Hepatocyte (in vitro differentiated cells): Measurements from ENCODE around the gene CNPPD1. TPM values are rescaled to one million over a fixed set of nuclear protein-coding genes. Genes with fewer than 3 reads are reported as not detected.

ENCODE experiments used
- DNase-seq: peaks from one replicate; pipeline ENCODE4 v3.0.0-alpha.2; 2016; ENCODE audit warnings: low spot score
- H2AFZ ChIP-seq: fragments of 200-600 bp; sonication (generic); 2 replicates; pipeline ENCODE4 v1.6.0; 2016; ENCODE audit warnings: antibody characterized with exemption, mild to moderate bottlenecking
- H3K27ac ChIP-seq: fragments of 200-600 bp; sonication (generic); 2 replicates; pipeline ENCODE4 v1.5.1; 2016; ENCODE audit warnings: mild to moderate bottlenecking
- H3K27me3 ChIP-seq: fragments of 200-600 bp; sonication (generic); 2 replicates; pipeline ENCODE4 v1.6.1; 2016
- H3K36me3 ChIP-seq: fragments of 200-600 bp; sonication (generic); replicated peaks from 2 replicates; pipeline ENCODE4 v1.5.1; 2016; ENCODE audit warnings: low read depth; ENCODE audit not compliant: insufficient read depth
- H3K4me1 ChIP-seq: fragments of 200-600 bp; sonication (generic); 2 replicates; pipeline ENCODE4 v1.5.1; 2016; ENCODE audit warnings: mild to moderate bottlenecking, moderate library complexity; ENCODE audit not compliant: insufficient read depth
- H3K4me2 ChIP-seq: fragments of 200-600 bp; sonication (generic); 2 replicates; pipeline ENCODE4 v1.6.0; 2016
- H3K4me3 ChIP-seq: fragments of 200-600 bp; sonication (generic); 2 replicates; pipeline ENCODE4 v1.5.1; 2016; ENCODE audit warnings: mild to moderate bottlenecking
- H3K79me2 ChIP-seq: fragments of 200-600 bp; sonication (generic); 2 replicates; pipeline ENCODE4 v1.6.0; 2017; ENCODE audit warnings: mild to moderate bottlenecking
- H3K9me2 ChIP-seq: fragments of 200-600 bp; sonication (generic); replicated peaks from 2 replicates; pipeline ENCODE4 v1.6.0; 2017; ENCODE audit warnings: mild to moderate bottlenecking; ENCODE audit not compliant: insufficient read depth
- H3K9me3 ChIP-seq: fragments of 200-600 bp; sonication (generic); 2 replicates; pipeline ENCODE4 v1.5.1; 2016; ENCODE audit warnings: low read depth, mild to moderate bottlenecking
- H4K20me1 ChIP-seq: fragments of 200-600 bp; sonication (generic); 2 replicates; pipeline ENCODE4 v1.6.0; 2016; ENCODE audit warnings: mild to moderate bottlenecking; ENCODE audit not compliant: insufficient read depth, poor library complexity, severe bottlenecking
- EZH2 ChIP-seq: fragments of 200-600 bp; sonication (generic); IDR thresholded peaks from 2 replicates; pipeline ENCODE4 v1.6.1; 2016; ENCODE audit warnings: antibody characterized with exemption, mild to moderate bottlenecking, borderline replicate concordance
- EZH2phosphoT487 ChIP-seq: fragments of 200-600 bp; sonication (generic); IDR thresholded peaks from one replicate; pipeline ENCODE4 v1.6.1; 2018; ENCODE audit warnings: antibody characterized with exemption, mild to moderate bottlenecking, low read depth, moderate library complexity; ENCODE audit not compliant: unreplicated experiment, severe bottlenecking
- WGBS: methylation state at CpG from one replicate; pipeline ENCODE4 v1.1.6; 2016; ENCODE audit warnings: low lambda C conversion rate; ENCODE audit errors: missing lambda C conversion rate; 5-methylcytosine and 5-hydroxymethylcytosine counted together
- polyA plus RNA-seq: library from polyadenylated mRNA; unstranded; fragments of >200 nt; fragmentation: Nextera tagmentation; extraction: Ambion mirVana; gene quantifications from 2 replicates; pipeline ENCODE4 v1.2.1, GENCODE V29; 2016
- total RNA-seq: library from RNA; depleted of rRNA; stranded (reverse); fragments of >200 nt; gene quantifications from 2 replicates; pipeline ENCODE4 v1.2.3, GENCODE V29; 2014
- TF ChIP-seq, protein P1 (sequence below): fragments of 200-600 bp; sonication (generic); IDR thresholded peaks from 2 replicates; pipeline ENCODE4 v1.5.1; 2016; ENCODE audit warnings: antibody characterized with exemption, mild to moderate bottlenecking; ENCODE audit not compliant: poor library complexity

Gene CNPPD1
- total and polyA plus RNA-seq, 2 experiments from 2014 or later, result 34.0 to 49.4 TPM

DNA sequence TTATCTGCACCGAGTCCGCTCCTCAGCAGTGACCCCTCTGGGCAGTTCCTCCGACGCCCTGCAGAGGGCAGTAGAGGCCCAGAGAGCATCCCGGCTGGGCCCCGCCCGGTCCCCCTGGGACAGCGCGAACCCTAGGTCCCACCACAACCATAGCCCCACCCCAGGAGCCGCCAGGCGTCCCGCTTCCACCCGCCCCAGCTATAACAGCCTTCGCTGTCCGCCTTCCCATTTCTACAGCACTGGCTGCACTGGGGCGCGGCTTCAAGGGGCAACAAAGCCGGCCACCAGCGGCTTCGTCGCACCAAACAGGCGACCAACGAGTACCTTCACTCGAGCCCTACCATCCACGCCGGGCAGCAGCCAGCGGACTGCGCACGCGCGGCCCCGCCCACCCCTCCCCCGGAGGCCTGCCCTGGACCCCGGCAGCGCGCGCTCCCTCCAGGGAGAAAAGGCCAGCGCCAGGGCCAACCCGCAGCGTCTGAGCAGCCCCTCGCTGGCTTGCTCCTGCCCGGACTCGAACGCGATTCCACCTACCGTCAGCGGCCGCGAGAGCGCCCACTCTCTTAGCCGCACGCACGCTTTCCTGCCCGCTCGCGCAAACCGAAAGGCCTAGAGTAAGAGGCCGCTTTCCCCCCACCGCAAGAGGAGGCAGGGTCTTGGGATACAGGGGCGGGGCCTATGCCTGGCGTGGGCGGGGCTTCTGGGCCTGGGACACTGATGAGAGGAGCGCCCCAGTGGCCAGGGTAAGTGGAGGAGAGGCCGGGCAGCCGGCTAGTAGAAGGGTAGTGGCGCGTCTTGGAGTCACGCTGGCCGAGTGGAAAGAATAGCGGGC is 16.3 kb downstream of the CNPPD1 start, which contains the start of gene NHEJ1:
Gene NHEJ1, minus strand, starts transcription at position 630 of the 832 bp plus-strand sequence. CDS start 2,453 bp downstream, outside the sequence.
- Histone ChIP-seq H3K27ac (peak within 1 kb of the TSS; percentile 94), H4K20me1 (no peaks in the 10 kb centered on the region), H3K4me3 (peak within 1 kb of the TSS; percentile 62), H3K4me2 (peak within 1 kb of the TSS; percentile 78), H3K9me2 (no peaks in the 10 kb centered on the region), H3K4me1 (peaks cover 3% of the 10 kb centered on the region), H3K27me3 (no peaks in the 10 kb centered on the region), H3K9me3 (no peaks in the 10 kb centered on the region), H3K36me3 (no peaks in the 10 kb centered on the region), H2AFZ (peak within 1 kb of the TSS; percentile 56), H3K79me2 (peaks cover 10% of the 10 kb centered on the region)
- peak; percentile 96 for DNase-seq
- TF ChIP-seq EZH2, result no peak
- TF ChIP-seq, protein P1, sequence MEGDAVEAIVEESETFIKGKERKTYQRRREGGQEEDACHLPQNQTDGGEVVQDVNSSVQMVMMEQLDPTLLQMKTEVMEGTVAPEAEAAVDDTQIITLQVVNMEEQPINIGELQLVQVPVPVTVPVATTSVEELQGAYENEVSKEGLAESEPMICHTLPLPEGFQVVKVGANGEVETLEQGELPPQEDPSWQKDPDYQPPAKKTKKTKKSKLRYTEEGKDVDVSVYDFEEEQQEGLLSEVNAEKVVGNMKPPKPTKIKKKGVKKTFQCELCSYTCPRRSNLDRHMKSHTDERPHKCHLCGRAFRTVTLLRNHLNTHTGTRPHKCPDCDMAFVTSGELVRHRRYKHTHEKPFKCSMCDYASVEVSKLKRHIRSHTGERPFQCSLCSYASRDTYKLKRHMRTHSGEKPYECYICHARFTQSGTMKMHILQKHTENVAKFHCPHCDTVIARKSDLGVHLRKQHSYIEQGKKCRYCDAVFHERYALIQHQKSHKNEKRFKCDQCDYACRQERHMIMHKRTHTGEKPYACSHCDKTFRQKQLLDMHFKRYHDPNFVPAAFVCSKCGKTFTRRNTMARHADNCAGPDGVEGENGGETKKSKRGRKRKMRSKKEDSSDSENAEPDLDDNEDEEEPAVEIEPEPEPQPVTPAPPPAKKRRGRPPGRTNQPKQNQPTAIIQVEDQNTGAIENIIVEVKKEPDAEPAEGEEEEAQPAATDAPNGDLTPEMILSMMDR, result peak; percentile 96
- WGBS, result 1% methylated on average over 68 of the region's 70 CpGs

DNA sequence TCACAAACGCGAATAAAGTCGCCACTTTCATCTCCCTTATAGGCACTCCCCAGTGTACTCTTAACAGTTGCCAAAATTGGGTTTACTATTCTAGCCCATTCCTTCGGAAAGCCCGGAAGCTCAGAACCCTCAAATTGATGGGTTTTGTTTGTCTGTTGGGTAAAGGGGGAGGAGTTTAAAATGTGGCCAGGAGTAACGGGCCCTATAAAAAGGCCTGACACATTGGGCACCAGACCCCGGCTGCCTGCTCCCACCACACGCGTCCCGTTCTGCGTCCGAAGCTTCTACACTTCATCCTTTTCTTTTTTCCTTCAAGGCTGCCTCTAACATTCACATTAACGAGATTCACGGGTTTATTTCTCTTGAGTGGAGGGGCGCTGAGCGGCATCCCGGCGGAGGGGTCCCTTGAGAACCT is 16.9 kb downstream of the CNPPD1 start:
- Histone ChIP-seq H3K36me3 (no peaks in the 10 kb centered on the region), H3K9me3 (no peaks in the 10 kb centered on the region), H4K20me1 (no peaks in the 10 kb centered on the region), H3K27me3 (no peaks in the 10 kb centered on the region), H3K79me2 (peaks cover 10% of the 10 kb centered on the region), H3K27ac (peak overlapping the region; percentile 94), H3K4me2 (peak overlapping the region; percentile 78), H2AFZ (peak overlapping the region; percentile 56), H3K4me3 (peak overlapping the region; percentile 62), H3K9me2 (no peaks in the 10 kb centered on the region), H3K4me1 (peaks cover 3% of the 10 kb centered on the region)
- DNase-seq, result no peak
- 19% methylated on average over 18 of the region's 18 CpGs for WGBS
- TF ChIP-seq EZH2, result no peak
- no peak for TF ChIP-seq EZH2phosphoT487
- TF ChIP-seq, protein P1, result no peak

DNA sequence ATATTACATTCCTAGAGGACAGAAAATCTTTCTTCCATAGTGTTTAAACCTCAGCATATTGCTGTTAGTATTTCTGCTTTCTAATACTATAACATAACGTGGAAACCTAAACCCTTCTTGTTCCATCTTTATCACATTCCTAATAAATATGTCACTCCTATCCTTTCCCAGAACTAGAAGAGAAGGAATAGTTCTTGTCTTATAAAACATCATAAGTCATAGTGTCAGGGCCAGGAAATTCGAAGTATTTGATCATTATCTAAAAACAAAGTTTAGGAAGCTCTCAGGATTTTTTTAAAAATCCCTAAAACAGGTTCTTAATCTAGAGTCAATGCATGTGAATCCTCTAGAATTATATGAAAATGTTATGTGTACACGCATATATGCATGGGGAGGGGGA is 18.1 kb downstream of the CNPPD1 start:
- DNase-seq, result no peak
- H3K9me2 ChIP-seq, result no peaks in the 10 kb centered on the region
- 81% methylated on average over 3 of the region's 3 CpGs for WGBS
- no peaks in the 10 kb centered on the region for H3K36me3 ChIP-seq
- TF ChIP-seq, protein P1, result no peak
- TF ChIP-seq EZH2phosphoT487 (no peak), EZH2 (no peak)
- no peak overlapping the region for H3K4me2 ChIP-seq
- H4K20me1 ChIP-seq, result no peaks in the 10 kb centered on the region
- H3K4me3 ChIP-seq, result no peak overlapping the region
- H3K4me1 ChIP-seq, result peaks cover 3% of the 10 kb centered on the region
- H3K9me3 ChIP-seq, result no peaks in the 10 kb centered on the region
- H3K27me3 ChIP-seq, result no peaks in the 10 kb centered on the region
- peaks cover 10% of the 10 kb centered on the region for H3K79me2 ChIP-seq
- H3K27ac ChIP-seq, result no peak overlapping the region
- no peak overlapping the region for H2AFZ ChIP-seq
